ENCODE measurements around the gene PDE11A. TPM values are rescaled to one million over a fixed set of nuclear protein-coding genes. Genes with fewer than 3 reads are reported as not detected.
A peak's percentile ranks its signal among the peaks of the same experiment; 100 is the strongest.

The PDE11A gene
- total and polyA plus RNA-seq, 2 of the 13 experiments (the other 11 are each of a cell fraction or from before 2014, with no cell fraction given) = 1.2 to 1.7 TPM

DNA sequence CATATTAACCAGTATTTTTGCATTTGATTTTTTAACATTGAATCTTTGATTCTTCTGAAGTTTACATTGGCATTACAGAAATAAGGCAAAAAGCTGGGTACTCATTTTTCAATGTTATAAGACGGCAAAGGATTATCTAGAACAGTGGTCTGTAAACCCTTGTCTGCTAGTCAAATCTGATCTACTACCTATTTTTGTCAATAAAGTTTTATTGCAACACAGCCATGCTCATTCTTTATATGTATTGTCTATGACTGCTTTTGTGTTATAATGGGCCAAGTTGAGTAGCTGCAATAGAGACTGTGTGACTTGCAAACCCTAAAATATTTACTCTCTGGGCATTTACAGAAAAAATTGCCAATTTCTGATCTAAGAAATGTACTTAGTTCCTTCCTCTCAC is 181.0 kb downstream of the PDE11A start:
- no peaks in the 10 kb centered on the region for H3K27me3 ChIP-seq (ENCODE audit: control insufficient read depth in 1 of 2, insufficient read depth in 2 of 2, low read length in 2 of 2)
- CTCF ChIA-PET (ENCODE audit: low intra/inter-chr PET ratio, low total read pairs) = no interaction called here
- no peak for ATAC-seq
- H3K4me1 ChIP-seq (ENCODE audit: insufficient read depth, low read length) = no peaks in the 10 kb centered on the region
- intact Hi-C loops (cut with micrococcal nuclease; ENCODE audit: unreplicated experiment) (no loop called here), in situ Hi-C loops (cut with HindIII; ENCODE audit: extremely low pct_ligation_motif_present, low pct_unique_long_range_greater_than_20kb) (no loop called here)
- 65% methylated on average over 1 of the region's 1 CpG for WGBS (ENCODE audit: low lambda C conversion rate)
- H3K27ac ChIP-seq (ENCODE audit: extremely low read length, insufficient read depth, low read length) = no peak overlapping the region
- no peak overlapping the region for H3K4me3 ChIP-seq (replicated peaks in 1 of 3; ENCODE audit: insufficient read depth in 1 of 3, low read depth in 2 of 3, low read length in 3 of 3)
- no peaks in the 10 kb centered on the region for H3K9me3 ChIP-seq (ENCODE audit: low read length)
- no peaks in the 10 kb centered on the region for H3K36me3 ChIP-seq (replicated peaks in 1 of 2; ENCODE audit: control insufficient read depth in 1 of 2, insufficient read depth in 2 of 2, low read length in 2 of 2)
- no TSS peak for BruUV-seq (replicated peaks)
- H4K20me1 ChIP-seq (ENCODE audit: insufficient read depth, low read length) = no peaks in the 10 kb centered on the region
- FAIRE-seq = no peak
- POLR2A ChIA-PET = no interaction called here
- DNase-seq (ENCODE audit: low spot score) = no peak
- H3K4me2 ChIP-seq (ENCODE audit: low read depth, low read length) = no peak overlapping the region
- no peak overlapping the region for H3K9ac ChIP-seq (ENCODE audit: insufficient read depth, low read depth, low read length)
- no peaks in the 10 kb centered on the region for H3K79me2 ChIP-seq (ENCODE audit: insufficient read depth, low read length)
- H2AFZ ChIP-seq (ENCODE audit: low read length) = no peak overlapping the region
- no peak for TF ChIP-seq KLF13 (CRISPR knock-in tag; IDR thresholded peaks at IDR 0.05)
- TF ChIP-seq ZC3H13 (CRISPR knock-in tag; IDR thresholded peaks at IDR 0.05) = no peak
- no peak for TF ChIP-seq GABPB1 (CRISPR knock-in tag; IDR thresholded peaks at IDR 0.05)
- TF ChIP-seq TFDP1 (CRISPR knock-in tag; IDR thresholded peaks at IDR 0.05; ENCODE audit: borderline replicate concordance) = no peak
- TF ChIP-seq ZKSCAN8 (CRISPR knock-in tag; IDR thresholded peaks at IDR 0.05; ENCODE audit: borderline replicate concordance) = no peak
- TF ChIP-seq ZIK1 (CRISPR knock-in tag; IDR thresholded peaks at IDR 0.05; ENCODE audit: borderline replicate concordance, low read depth) = no peak
- TF ChIP-seq, protein P1, sequence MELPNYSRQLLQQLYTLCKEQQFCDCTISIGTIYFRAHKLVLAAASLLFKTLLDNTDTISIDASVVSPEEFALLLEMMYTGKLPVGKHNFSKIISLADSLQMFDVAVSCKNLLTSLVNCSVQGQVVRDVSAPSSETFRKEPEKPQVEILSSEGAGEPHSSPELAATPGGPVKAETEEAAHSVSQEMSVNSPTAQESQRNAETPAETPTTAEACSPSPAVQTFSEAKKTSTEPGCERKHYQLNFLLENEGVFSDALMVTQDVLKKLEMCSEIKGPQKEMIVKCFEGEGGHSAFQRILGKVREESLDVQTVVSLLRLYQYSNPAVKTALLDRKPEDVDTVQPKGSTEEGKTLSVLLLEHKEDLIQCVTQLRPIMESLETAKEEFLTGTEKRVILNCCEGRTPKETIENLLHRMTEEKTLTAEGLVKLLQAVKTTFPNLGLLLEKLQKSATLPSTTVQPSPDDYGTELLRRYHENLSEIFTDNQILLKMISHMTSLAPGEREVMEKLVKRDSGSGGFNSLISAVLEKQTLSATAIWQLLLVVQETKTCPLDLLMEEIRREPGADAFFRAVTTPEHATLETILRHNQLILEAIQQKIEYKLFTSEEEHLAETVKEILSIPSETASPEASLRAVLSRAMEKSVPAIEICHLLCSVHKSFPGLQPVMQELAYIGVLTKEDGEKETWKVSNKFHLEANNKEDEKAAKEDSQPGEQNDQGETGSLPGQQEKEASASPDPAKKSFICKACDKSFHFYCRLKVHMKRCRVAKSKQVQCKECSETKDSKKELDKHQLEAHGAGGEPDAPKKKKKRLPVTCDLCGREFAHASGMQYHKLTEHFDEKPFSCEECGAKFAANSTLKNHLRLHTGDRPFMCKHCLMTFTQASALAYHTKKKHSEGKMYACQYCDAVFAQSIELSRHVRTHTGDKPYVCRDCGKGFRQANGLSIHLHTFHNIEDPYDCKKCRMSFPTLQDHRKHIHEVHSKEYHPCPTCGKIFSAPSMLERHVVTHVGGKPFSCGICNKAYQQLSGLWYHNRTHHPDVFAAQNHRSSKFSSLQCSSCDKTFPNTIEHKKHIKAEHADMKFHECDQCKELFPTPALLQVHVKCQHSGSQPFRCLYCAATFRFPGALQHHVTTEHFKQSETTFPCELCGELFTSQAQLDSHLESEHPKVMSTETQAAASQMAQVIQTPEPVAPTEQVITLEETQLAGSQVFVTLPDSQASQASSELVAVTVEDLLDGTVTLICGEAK (IDR thresholded peaks at IDR 0.05) = peak; percentile 44; the same call in 1 of the 2 replicates
- TF ChIP-seq, protein P1 (CRISPR knock-in tag; IDR thresholded peaks at IDR 0.05) = no peak; the same call in 1 of the 2 replicates
